HG02588 (cell line): ENCODE measurements around the gene POU2F1.

Experiments
- ATAC-seq: cut with Tn5 transposase; IDR thresholded peaks from one replicate; pipeline ENCODE4 v1.9.1; 2021; ENCODE audit warnings: mild to moderate bottlenecking, moderate library complexity; ENCODE audit not compliant: unreplicated experiment

The POU2F1 gene

GRCh38 chr1:167220537-167221125, at the start of gene POU2F1:
TSS of gene POU2F1 (plus strand) at chr1:167220886. CDS start at chr1:167220898, 12 bp downstream.
- ATAC-seq: peak; percentile 56

GRCh38 chr1:167171286-167171929, 49.3 kb upstream of the POU2F1 start:
- no peak for ATAC-seq

- ATAC-seq: no peak
Observed at GRCh38 chr1:167173516-167174184, 47.0 kb upstream of the POU2F1 start.

- no peak for ATAC-seq
Observed at GRCh38 chr1:167175901-167176300, 44.8 kb upstream of the POU2F1 start.

GRCh38 chr1:167178831-167179230, 41.9 kb upstream of the POU2F1 start:
- ATAC-seq: no peak

GRCh38 chr1:167182571-167183320, 37.9 kb upstream of the POU2F1 start:
- ATAC-seq: no peak

- ATAC-seq: no peak
Observed at GRCh38 chr1:167184081-167184480, 36.6 kb upstream of the POU2F1 start.

GRCh38 chr1:167185062-167185461, 35.6 kb upstream of the POU2F1 start:
- ATAC-seq: no peak

GRCh38 chr1:167185974-167186657, 34.6 kb upstream of the POU2F1 start:
- no peak for ATAC-seq

- ATAC-seq: no peak
Observed at GRCh38 chr1:167186771-167187170, 33.9 kb upstream of the POU2F1 start.

GRCh38 chr1:167190747-167191237, 29.9 kb upstream of the POU2F1 start:
- ATAC-seq: no peak

GRCh38 chr1:167191958-167192357, 28.7 kb upstream of the POU2F1 start:
- no peak for ATAC-seq

GRCh38 chr1:167194182-167194581, 26.5 kb upstream of the POU2F1 start:
- no peak for ATAC-seq

- no peak for ATAC-seq
Observed at GRCh38 chr1:167196166-167196565, 24.5 kb upstream of the POU2F1 start.

GRCh38 chr1:167197236-167197635, 23.4 kb upstream of the POU2F1 start:
- ATAC-seq: no peak

- ATAC-seq: no peak
Observed at GRCh38 chr1:167197692-167198091, 23.0 kb upstream of the POU2F1 start.

GRCh38 chr1:167198518-167199133, 22.1 kb upstream of the POU2F1 start:
- ATAC-seq: no peak

GRCh38 chr1:167199656-167200055, 21.0 kb upstream of the POU2F1 start:
- no peak for ATAC-seq

GRCh38 chr1:167200272-167200671, 20.4 kb upstream of the POU2F1 start:
- ATAC-seq: no peak

- ATAC-seq: no peak
Observed at GRCh38 chr1:167200749-167201148, 19.9 kb upstream of the POU2F1 start.
